NCI-H510A treated with DMSO at 0.1 percent for 48 hours (cell line): ENCODE results near the gene COX6B2.

Experiments used
- DNase-seq: peaks from one replicate; lab custom pipeline; 2025; lab: John Stamatoyannopoulos, UW

COX6B2 gene

DNA sequence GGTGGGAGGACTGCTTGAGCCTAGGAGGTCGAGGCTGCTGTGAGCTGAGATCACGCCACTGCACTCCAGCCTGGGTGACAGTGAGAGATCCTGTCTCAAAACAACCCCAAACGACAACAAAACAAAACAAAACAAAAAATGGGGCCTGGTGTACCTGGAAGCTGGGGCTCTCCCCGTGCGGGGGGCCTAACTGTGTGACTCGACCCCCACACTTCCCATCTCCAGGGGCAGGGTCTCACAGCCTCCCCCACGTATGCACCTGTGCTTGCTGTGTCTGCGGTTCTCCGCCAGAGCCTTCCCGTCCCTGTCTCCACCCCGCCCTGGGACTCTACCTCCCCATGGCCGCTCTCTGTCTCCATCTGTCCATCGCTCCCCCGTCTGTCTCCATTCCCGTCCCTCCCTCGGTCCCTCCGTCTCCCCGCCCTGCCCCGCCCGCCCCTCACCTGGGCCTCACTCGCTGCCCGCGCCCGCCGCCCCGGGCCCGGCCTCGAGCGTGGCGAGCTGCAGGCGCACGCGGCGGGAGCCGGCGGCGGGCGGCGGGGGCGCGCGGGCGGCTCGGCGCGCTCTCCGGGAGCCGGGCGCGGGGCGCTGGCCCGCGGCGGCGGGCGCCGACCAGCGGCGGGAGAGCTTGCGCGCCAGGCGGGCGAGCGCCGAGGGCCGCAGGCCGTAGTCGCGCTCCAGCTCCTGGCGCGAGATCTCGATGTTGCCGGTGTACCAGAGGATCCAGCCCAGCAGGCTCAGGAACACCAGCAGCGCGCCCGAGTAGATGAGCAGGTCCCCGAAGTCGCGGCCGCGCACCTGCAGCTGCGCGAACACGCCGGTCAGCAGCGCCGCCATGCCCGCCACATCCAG is 29.0 kb upstream of the COX6B2 start:
- peak; percentile 54 for DNase-seq

DNA sequence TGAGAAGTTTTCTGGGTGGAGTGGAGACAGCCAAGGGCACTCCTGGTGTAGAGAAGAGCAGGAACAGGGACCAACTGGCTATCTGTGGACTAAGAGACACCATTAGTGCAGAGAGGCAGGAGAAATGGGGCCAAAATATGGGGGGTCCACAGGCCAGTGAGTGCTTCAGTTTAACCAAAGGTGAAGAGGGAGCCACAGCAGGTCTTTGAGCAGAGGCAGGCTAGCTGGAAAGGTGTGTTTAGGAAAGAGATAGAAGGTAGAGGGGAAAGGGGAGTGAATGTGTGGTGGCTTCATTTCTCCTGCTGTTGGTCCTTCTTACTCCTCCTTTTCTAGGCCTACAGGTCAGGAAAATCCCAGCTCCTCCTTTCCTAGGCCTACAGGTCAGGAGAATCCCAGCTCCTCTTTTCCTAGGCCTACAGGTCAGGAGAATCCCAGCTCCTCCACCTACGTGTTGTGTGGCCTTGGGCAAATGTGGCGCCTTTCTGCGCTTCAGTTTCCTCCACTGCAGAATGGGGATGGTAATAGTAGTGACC is 28.1 kb upstream of the COX6B2 start:
- DNase-seq: no peak

DNA sequence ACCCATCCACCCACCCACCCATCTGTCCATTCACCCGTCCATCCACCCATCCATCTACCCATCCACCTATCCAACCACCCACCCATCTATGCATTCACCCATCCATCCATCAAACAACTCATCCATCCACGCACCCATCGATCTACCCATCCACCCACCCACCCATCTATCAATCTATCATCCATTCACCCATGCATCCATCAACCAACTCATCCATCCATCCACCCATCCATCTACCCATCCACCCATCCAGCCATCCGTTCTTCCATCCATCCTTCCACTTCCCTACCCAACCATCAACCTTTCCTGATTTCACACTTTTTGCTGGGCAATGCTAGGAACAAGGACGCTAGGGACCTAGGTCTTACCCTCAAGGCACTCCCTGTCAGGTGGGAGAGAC is 27.5 kb upstream of the COX6B2 start:
- no peak for DNase-seq

DNA sequence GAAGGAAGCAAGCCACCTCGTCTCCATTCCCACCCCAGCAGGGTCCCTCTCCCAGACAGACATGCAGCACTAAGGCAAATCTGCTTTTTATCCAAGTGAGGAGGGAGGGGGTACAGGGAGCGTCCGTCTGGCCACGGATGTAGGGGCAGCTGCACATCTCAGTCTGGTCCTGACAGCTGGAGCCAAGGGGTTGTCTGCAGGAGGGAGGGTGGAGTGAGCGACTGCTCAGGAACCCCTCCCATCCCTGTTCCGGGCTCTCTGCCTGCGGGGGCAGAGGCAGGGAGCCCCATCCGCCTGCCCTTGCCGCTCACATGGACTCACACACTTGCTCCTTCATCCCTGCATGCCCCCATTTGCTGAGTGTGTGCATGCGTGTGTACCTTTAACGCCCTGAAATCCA is 24.7 kb upstream of the COX6B2 start:
- no peak for DNase-seq

DNA sequence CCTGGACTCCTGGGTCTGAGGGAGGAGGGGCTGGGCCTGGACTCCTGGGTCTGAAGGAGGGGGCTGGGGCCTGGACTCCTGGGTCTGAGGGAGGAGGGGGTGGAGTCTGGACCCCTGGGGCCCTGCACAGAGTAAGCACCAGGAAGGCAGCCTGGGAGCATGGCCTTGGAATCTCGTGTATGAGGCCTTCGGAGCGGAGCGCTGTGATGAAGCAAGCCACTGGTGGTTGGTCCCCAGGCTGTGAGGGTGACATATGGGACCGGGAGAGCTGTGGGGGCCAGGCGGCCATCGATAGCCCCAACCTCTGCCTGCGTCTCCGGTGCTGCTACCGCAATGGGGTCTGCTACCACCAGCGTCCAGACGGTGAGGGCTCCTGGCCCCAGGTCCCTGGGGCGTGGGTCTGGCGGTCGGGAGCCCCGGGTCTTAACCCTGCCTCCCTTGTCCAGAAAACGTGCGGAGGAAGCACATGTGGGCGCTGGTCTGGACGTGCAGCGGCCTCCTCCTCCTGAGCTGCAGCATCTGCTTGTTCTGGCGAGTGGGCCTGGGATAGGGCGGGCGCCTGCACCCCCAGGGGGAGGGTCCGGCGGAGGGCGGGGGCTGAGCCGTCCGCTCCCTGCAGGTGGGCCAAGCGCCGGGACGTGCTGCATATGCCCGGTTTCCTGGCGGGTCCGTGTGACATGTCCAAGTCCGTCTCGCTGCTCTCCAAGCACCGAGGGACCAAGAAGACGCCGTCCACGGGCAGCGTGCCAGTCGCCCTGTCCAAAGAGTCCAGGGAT is 23.0 kb upstream of the COX6B2 start:
- no peak for DNase-seq

DNA sequence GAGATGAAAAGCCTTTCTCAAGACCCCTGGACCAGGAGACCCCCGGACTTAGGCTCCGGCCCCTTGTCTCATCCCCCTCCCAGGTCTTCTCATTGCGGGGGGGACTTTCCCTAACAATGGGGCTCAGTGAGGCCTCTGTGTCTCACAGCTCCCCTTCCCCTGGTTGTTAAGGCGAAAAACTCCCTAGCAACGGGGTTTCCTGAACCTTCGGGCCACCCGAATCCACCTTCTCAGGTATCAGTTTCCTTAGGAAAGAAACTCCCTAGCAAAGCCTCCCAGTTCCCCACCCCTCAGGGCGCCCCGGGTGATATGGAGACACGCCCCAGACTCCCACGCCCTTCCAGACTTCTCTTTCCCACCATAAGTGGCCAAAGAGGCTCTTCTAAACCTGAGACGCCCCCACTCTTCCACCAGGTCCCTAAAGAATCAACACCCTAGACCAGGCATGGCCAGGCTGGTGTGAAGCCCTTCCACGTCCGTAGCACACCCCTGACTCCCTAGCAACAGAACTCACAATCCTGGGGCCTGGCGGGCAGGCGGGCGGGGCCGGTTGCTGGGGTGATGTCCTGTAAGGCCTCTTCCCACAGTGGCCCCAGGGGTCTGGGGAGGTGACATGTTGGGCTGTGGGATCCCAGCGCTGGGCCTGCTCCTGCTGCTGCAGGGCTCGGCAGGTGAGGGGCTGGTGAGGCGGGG is 21.9 kb upstream of the COX6B2 start, which contains the start of gene TMEM190:
TSS of gene TMEM190 (plus strand) at position 586 of the 693 bp plus-strand sequence. CDS start at position 614, 28 bp downstream.
- DNase-seq: no peak

DNA sequence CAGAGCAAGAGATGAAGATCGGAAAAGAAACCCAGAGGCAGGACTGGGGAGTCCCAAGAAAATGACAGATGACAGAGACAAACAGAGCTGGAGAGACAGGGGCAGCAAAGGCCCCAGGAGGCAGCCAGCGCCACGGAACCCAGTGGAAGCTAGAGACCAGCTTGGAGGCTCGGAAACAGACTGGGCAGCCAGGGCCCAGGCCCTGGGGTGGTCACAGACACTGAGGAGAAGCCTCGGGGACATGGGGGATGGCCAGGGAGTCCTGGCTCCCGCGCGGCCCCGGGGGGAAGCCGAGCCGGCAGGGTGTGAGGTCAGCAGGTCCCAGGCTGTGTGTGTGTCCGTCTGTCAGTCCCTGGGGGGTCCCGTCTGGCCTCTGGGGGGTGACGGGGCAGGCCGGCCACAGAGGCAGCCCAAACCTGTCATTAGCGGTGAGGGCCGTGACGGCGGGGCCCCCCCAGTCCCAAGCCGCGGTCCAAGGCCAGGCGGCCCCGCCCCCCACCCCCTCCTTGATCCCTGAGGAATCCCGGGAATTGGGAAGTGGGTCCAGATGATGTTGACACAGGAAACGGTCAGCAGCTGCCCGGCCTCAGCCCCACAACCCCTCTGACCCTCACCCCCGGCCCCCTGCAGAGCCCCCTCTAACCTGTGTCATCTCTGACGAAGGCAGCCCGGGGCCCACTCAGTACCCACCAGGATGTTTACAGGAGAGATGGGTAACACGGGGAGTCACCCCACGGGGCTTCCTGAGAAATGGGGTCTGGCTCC is 19.7 kb upstream of the COX6B2 start:
- DNase-seq: no peak

DNA sequence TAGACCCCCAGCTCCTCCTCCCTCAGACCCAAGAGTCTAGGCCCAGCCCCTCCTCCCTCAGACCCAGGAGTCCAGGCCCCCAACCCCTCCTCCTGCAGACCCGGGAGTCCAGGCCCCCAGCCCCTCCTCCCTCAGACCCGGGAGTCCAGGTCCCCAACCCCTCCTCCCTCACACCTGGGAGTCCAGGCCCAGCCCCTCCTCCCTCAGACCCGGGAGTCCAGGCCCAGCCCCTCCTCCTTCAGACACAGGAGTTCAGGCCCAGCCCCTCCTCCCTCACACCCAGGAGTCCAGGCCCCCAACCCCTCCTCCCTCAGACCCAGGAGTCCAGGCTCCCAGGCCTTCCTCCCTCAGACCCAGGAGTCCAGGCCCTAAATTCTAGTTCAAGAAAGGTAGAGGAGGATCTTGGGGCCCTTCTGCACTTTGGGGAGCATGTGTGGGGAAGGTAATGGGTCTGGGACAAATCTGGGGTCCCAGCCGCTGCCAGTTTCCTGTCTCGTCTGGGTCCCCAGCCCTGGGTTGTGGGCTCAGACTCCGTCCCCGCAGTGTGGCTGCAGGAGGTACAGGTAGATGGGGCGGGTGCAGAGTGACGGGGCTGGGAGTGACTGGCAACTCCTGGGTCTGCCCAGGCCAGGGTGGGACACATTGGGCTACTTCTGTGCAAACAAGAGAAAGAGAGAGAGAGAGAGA is 18.9 kb upstream of the COX6B2 start:
- DNase-seq: no peak

DNA sequence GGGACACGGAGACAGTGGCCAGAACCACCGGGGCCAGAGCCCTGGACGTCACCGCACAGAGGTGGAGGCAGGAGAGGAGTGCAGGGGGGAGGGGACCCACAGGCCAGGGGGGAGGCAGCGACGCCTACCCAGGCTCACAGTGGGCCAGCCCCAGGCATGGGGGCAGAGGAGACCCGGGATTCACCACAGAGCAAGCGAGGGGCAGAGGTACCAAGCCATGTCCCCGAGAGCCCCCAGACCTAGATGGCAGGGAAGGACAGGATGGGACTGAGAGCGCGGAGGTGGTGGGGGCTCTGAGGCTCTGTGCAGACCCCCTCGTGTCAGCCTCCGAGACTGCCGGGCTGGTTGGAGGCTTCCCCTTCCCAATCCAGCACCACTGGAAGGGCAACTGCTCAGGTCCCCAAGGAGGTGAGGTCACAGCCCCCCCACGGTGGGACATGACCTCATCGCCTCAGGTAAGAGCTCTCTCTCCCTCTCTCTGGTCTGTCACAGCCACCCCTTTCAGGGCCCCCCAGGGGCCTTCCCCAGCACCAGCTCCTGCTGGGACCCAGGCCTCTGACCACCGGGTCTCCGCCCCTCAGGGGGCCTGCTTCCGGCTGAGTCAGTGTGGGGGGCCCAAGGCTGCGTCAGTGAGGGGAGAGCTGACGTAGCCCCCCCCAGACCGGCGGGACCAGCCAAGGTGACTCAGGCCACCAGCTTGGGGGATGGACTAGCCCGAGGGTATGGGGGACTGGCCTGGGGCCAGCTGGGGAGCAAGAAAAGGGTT is 18.0 kb upstream of the COX6B2 start:
- DNase-seq: no peak

DNA sequence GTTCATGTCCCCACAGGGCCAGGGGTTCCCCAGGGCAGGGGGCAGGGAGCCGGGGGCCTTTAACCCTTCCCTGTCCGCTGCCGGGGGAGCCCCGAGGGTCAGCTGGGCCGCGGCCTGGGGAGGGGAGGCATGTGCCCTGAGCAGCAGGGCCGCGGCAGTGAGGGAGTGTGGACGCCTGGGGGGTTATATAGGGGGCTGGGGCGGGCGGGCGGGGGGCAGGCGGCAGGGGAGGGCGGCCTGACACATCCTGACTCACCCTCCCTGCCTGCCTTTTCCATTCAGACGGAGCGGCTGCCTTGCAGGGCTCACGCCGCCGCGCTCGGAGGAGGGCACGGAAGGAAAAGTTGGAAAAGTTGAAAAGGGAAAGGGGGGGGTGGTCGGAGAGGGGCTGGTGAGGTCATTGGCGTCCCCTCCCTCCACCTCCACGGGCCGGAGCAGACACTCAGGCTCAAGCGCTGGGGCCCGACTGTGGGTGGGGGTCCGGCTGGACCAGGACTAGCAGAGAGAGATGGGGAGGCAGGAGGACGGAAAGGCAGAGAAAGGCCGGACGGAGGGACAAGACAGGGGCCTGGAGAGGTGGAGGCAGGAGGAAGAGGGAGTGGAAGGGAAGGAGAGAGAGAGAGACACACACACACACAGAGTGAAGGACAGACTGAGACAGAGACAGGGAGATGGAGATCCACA is 15.9 kb upstream of the COX6B2 start, which contains the start of gene IL11:
TSS of gene IL11 (minus strand) at position 159 of the 684 bp plus-strand sequence. CDS start at position 6, 153 bp downstream.
- DNase-seq: no peak

DNA sequence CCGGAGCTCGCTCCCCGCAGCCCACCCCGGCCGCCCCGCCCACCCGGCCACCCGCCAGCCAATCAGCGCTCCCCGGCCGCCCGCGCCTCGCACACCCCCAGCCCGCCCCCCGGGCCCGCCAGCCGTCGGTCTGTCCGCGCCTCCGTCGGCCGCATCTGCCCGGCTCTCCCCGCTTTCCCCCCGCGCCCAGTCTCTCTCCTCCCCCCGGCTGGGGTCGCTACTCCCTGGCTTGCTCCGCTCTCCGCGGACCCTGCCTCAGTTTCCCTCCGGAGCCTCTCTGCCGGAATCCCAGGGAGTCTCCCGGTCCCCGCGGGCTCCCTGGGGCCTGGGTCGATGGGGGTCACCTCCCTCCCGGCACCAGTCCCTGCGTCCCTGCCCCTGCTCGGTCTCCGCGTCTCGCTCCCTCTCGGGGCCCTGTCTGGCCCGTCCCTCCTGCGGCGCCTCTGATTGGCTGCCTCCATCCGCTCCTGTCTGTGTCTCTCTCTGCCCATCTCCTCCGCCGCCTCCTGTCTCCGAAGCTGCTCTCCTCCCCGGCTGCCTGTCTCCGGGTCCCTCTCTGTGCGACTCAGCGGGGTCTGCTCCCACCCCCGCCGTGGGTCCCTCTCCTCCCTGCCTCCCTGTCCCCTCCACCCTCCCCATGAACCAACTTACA is 15.3 kb upstream of the COX6B2 start:
- peak; percentile 30 for DNase-seq

DNA sequence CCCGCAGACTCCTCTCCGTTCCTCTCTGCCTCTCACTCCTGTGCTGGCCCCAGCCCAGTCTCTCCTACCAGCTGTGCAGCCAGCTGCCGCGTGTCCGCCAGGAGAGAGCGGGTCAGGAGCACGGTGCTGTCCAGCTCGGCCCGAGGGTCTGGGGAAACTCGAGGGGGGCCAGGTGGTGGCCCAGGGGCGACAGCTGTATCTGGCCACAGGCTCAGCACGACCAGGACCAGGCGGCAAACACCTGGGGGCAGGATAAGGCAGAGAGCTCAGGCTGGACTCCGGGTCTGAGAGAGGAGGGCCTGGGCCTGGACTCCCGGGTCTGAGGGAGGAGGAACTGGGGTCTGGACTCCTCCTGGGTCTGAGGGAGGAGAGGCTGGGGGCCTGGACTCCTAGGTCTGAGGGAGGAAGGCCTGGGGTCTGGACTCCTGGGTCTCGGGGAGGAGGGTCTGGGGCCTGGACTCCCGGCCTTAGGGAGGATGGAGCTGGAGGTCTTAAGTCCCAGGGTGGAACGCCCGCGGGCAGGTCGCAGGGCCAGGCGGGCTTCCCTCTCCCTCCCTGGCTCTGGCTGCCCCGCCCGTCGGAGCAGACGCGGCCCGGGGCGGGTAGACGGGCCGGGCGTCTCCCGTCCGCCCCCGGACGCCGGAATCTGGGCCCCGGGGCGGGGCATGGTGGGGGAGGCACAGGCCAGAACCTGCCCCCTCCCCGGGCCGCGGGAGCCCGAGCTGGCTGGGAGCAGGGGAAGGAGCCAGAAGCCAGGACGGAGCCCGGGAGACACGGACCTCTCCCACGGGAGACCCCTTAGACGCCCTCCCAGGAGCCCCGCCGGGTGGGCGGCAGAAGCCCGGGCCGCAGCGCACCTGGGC is 14.4 kb upstream of the COX6B2 start:
- no peak for DNase-seq

DNA sequence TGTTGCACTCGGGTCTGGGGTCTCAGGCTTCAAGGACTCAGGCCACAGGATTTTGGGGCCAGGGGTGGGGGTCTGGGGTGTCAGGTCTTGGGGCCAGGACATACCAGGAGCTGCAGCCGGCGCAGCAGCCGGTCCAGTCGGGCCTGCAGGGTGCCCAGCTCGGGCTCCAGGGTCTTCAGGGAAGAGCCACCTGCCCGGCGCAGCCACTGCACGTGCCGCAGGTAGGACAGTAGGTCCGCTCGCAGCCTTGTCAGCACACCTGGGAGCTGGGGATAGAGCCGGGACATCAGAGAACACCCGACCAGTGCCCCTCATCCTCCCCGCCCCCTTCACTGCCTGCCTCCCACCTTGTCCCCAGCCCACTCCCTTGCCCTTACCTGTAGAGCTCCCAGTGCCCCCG is 13.6 kb upstream of the COX6B2 start:
- DNase-seq: no peak

DNA sequence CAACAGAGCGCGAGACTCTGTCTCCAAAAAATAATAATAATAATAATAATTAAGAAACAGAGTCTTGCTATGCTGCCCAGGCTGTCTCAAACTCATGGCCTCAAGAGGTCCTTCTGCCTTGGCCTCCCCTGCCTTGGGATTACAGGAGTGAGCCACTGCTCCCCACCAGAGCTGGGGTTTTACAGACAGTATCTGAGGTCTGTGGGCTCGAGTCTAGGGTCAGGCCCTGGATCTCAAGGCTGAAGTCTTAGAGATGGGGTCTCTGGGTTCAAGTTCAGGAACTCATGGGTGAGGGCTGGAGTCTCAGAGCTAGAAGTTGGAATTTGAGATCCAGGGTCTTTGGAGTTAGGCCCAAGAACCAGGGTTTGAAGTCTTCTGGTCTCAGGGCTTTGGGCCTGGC is 12.3 kb upstream of the COX6B2 start:
- no peak for DNase-seq

DNA sequence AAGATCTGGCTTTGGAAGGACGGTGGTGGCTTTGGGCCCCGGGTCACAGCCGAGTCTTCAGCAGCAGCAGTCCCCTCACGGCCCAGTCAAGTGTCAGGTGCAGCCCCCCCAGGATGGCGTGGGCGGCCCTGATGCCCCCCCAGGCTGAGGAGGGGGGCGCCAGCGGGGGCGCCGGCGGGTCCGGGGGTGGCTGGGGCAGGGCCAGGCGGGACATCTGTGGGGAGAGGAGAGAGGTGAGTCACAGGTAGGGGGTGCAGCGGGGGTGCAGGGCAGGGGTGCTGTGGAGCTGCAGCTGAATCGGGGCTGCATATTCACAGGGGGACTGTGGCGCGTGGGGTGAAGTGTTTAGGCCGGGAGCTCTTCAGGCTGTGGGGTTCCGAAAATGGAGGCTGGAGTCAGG is 11.4 kb upstream of the COX6B2 start:
- DNase-seq: no peak

DNA sequence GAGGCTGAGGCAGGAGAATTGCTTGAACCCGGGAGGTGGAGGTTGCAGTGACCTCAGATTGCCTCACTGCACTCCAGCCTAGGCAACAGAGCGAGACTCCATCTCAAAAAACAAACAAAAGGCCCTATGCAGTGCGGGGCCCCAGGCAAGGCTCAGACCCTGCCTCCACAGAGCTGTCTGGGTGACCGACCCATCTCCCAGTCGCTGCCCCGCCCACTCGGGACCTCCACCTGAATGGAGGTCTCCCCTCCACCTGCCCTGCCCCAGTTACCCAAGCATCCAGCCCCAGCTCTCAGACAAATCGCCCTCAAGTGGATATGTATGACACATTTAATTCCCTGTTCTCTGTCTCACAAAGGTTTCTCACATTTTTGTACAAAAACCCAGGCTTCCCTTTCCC is 10.7 kb upstream of the COX6B2 start:
- no peak for DNase-seq

DNA sequence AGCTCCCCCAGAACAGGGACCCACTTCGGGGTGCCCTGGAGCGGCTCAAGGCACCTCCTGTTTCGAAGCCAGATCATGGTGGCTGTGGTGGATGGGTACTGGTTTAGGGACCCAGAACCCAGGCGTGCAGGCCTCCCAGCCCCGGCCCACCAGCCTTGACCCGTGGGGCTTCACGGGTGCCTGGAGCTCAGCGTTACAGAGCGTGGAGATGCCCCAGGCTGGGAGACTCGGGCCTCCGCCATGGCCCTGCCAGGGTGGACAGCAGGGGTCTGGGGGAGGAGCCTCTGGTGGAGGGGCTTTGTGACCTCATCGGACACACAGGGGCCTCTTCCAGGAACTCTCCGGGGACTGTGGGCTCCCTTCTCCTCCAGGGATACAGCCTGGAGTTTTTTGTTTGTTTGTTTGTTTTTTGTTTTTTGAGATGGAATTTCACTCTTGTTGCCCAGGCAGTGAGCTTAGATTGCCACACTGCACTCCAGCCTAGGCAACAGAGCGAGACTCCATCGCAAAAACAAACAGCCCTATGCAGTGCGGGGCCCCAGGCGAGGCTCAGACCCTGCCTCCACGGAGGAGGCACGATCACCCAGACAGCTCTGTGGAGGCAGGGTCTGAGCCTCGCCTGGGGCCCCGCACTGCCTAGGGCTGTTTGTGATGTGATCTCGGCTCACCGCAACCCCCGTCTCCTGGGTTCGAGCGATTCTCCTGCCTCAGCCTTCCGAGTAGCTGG is 8.6 kb upstream of the COX6B2 start, which contains the start of gene GARIN5B:
TSS of gene GARIN5B (minus strand) at position 271 of the 727 bp plus-strand sequence. CDS start at position 77, 194 bp downstream.
- DNase-seq: no peak
